T-helper 1 cell treated with Interleukin-12 subunit alpha and Interleukin-12 subunit beta and Interleukin-4 antibody, amounts not matched to agents 30 μg/mL and 1 μg/mL, for 36 hours (primary cell): Measurements from ENCODE around the gene MMP2.

Experiments used
- H3K27ac Mint-ChIP-seq: one replicate; pipeline ENCODE4 v1.8.0; 2021; ENCODE audit warnings: mild to moderate bottlenecking, mixed read lengths
- H3K27me3 Mint-ChIP-seq: one replicate; pipeline ENCODE4 v1.8.0; 2021; ENCODE audit warnings: low read depth, mixed read lengths
- H3K36me3 Mint-ChIP-seq: one replicate; pipeline ENCODE4 v1.8.0; 2021; ENCODE audit warnings: low read depth, mixed read lengths
- H3K4me1 Mint-ChIP-seq: one replicate; pipeline ENCODE4 v1.8.0; 2021; ENCODE audit warnings: low read depth, mixed read lengths
- H3K4me3 Mint-ChIP-seq: one replicate; pipeline ENCODE4 v1.8.0; 2021; ENCODE audit warnings: mild to moderate bottlenecking, moderate library complexity, mixed read lengths
- H3K9me3 Mint-ChIP-seq: one replicate; pipeline ENCODE4 v1.8.0; 2021; ENCODE audit warnings: mixed read lengths

MMP2 gene

GRCh38 chr16:55478827-55479429, at the start of gene MMP2:
MMP2 (plus strand) TSS chr16:55479198; CDS start chr16:55479480, 282 bp downstream.
- H3K27ac Mint-ChIP-seq, result no peak within 1 kb of the TSS
- no peaks in the 10 kb centered on the region for H3K4me1 Mint-ChIP-seq
- H3K4me3 Mint-ChIP-seq, result peak within 1 kb of the TSS; percentile 48
- peaks cover 48% of the 10 kb centered on the region for H3K27me3 Mint-ChIP-seq
- no peaks in the 10 kb centered on the region for H3K36me3 Mint-ChIP-seq
- H3K9me3 Mint-ChIP-seq, result no peaks in the 10 kb centered on the region

DNA sequence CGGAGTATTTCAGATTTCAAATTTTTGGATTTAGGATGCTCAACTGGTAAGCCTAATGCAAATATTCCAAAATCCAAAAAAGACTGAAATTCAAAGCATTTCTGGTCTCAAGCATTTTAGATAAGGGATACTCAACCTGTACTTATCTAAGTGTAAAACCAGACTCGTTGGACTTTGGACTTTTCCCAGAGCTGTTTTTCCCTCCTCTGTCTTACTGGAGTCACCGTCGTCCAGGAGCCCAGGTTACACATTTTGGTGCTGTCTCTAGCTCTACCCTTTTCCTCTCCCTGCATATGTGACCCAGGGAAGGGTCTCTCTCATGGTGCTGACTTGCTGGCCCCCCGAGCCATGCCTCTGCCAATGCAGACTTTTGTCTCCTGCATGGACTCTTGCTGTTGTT, 46.0 kb upstream of the MMP2 start:
- H3K4me3 Mint-ChIP-seq, result no peak overlapping the region
- H3K27me3 Mint-ChIP-seq, result peaks cover 4% of the 10 kb centered on the region
- no peaks in the 10 kb centered on the region for H3K9me3 Mint-ChIP-seq
- no peaks in the 10 kb centered on the region for H3K4me1 Mint-ChIP-seq
- H3K27ac Mint-ChIP-seq, result no peak overlapping the region
- H3K36me3 Mint-ChIP-seq, result no peaks in the 10 kb centered on the region

DNA sequence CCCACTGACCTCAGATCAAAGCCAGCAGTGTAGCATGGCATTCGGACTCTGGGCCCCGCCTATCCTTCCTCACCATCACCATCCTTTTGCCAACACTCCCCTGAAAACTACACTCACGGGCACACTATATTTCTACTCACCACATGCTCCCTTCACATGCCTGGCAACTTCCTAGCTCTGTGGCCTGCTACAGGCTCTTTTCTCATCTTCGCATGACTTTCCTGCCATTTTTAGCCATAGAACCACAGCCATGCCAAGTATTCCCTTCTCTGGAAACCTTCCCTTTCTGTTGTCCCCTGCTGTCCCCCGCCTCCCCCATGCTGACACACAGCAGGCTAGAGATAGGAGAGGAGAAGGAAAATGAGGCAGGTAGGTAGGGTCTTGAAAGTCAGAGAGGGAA, 45.5 kb upstream of the MMP2 start:
- Mint-ChIP-seq H3K36me3 (no peaks in the 10 kb centered on the region), H3K4me3 (no peak overlapping the region), H3K4me1 (no peaks in the 10 kb centered on the region), H3K9me3 (no peaks in the 10 kb centered on the region), H3K27ac (no peak overlapping the region), H3K27me3 (peaks cover 4% of the 10 kb centered on the region)

DNA sequence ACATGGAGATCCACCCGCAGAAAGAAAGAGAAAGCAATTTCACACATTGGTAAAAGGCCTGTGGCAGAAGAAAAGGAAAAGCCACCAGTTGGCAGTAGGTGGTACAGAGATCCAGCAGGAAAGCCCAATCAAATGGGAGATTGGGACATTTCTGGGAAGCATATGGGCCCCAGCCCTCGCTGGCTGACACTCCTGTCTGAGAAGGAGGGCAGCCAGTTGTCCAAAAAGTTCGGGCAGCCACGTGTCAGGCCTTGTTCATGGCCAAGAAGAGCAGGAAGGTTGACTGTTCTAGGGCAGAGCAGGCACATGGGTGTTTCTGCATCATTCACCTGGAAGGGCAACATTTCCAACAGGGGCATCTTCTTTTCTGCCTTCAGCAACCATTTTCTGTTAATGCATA, 45.0 kb upstream of the MMP2 start:
- Mint-ChIP-seq H3K36me3 (no peaks in the 10 kb centered on the region), H3K9me3 (no peaks in the 10 kb centered on the region), H3K4me1 (no peaks in the 10 kb centered on the region)

DNA sequence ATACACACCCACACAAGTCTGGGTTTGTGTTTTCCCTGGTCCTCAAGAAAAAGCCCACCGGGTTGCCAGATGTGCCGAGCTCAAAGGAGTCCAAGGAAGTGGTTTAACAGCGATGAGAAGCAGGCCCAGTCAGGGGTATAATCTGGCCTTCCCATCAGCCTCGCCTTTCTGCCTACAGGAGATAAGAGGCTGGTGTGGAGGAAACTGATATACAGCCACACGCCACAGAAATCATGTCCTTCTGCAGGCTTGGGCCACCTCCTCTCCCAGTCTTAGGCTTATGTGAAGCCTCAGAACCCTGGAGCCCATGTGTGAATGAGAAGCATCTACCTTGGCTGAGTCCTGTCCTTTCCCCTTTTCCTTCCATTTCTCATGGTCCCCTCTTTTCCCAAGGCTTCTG, 43.6 kb upstream of the MMP2 start:
- no peak overlapping the region for H3K27ac Mint-ChIP-seq
- H3K4me1 Mint-ChIP-seq, result no peaks in the 10 kb centered on the region
- H3K36me3 Mint-ChIP-seq, result no peaks in the 10 kb centered on the region
- H3K4me3 Mint-ChIP-seq, result no peak overlapping the region
- H3K9me3 Mint-ChIP-seq, result no peaks in the 10 kb centered on the region
- H3K27me3 Mint-ChIP-seq, result peaks cover 9% of the 10 kb centered on the region

More for the DNA sequence above, 45.0 kb upstream of the MMP2 start:
- no peak overlapping the region for H3K4me3 Mint-ChIP-seq
- H3K27ac Mint-ChIP-seq, result no peak overlapping the region
- peaks cover 4% of the 10 kb centered on the region for H3K27me3 Mint-ChIP-seq

- Mint-ChIP-seq H3K27me3 (peaks cover 9% of the 10 kb centered on the region), H3K4me1 (no peaks in the 10 kb centered on the region), H3K4me3 (no peak overlapping the region), H3K9me3 (no peaks in the 10 kb centered on the region), H3K27ac (no peak overlapping the region), H3K36me3 (no peaks in the 10 kb centered on the region)
Measured at GRCh38 chr16:55436587-55436986, 42.4 kb upstream of the MMP2 start.

DNA sequence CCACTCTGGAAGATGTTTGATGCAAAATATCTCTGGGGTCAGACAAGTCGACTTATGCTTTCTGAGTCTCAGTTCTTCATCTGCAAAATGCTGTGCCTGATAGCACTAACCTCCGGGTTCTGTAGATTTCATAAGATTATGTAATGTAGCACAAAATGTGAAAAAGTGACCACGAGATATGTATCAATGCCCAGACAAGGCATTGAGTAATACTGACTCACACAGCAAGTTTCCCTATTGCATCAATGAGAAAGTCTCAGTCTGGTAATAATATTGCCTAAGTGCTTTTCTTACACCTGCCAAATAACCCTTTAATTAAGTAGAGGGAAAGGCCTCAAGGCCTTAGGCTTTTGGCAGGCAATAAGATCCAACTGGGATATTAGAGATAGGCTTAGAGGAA, 41.4 kb upstream of the MMP2 start:
- Mint-ChIP-seq H3K4me3 (no peak overlapping the region), H3K9me3 (no peaks in the 10 kb centered on the region), H3K36me3 (no peaks in the 10 kb centered on the region)

DNA sequence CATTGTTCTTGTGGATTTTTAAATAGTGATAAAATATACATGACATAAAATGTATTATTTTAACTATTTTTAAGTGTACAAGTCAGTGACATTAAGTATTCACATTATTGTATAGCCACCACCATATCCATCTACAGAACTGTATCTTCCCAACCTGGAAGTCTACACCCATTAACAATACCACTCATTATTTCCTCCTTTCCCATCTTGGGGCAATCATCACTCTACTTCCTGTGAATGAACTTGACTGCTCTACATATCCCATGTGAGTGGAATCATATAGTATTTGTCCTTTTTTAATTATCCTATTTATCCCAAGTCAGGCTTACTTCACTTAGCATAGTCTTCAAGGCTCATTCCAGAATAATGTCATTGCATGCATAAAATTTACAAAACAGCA, 40.7 kb upstream of the MMP2 start:
- Mint-ChIP-seq H3K4me3 (no peak overlapping the region), H3K9me3 (no peaks in the 10 kb centered on the region)

More for the DNA sequence above, 41.4 kb upstream of the MMP2 start:
- Mint-ChIP-seq H3K27ac (no peak overlapping the region), H3K4me1 (no peaks in the 10 kb centered on the region), H3K27me3 (peaks cover 9% of the 10 kb centered on the region)

DNA sequence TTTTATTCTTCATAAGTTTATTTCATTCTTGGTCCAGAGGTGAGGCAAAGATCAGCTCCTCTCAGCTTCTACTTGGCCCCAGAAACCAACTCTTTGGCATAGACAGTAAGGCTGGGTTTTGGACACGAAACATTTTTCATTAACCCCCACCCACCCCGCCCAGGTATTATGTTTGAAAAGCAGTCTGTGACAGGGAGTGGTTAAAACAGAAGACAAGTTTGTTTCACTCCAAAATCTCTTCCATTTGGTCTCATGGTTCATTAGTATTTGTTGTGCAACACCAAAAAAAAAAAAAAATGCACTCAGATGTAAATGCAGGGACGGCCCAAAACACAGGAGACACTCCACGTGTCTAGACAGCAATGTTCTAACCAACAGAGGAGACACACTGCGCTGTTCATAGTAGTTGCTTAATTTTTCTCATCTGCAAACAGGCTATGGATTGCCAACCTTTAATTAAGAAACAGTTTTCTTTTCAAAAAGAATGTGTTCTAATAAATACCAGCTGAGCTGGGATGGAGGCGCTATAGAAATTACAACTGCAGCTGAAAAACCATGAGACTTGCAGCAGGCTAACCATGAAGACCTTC, 39.8 kb upstream of the MMP2 start:
- Mint-ChIP-seq H3K36me3 (no peaks in the 10 kb centered on the region), H3K9me3 (no peaks in the 10 kb centered on the region), H3K4me1 (no peaks in the 10 kb centered on the region), H3K4me3 (no peak overlapping the region), H3K27me3 (peaks cover 5% of the 10 kb centered on the region), H3K27ac (no peak overlapping the region)

More for the DNA sequence above, 40.7 kb upstream of the MMP2 start:
- H3K27me3 Mint-ChIP-seq, result peaks cover 6% of the 10 kb centered on the region
- H3K4me1 Mint-ChIP-seq, result no peaks in the 10 kb centered on the region
- H3K27ac Mint-ChIP-seq, result no peak overlapping the region
- H3K36me3 Mint-ChIP-seq, result no peaks in the 10 kb centered on the region

DNA sequence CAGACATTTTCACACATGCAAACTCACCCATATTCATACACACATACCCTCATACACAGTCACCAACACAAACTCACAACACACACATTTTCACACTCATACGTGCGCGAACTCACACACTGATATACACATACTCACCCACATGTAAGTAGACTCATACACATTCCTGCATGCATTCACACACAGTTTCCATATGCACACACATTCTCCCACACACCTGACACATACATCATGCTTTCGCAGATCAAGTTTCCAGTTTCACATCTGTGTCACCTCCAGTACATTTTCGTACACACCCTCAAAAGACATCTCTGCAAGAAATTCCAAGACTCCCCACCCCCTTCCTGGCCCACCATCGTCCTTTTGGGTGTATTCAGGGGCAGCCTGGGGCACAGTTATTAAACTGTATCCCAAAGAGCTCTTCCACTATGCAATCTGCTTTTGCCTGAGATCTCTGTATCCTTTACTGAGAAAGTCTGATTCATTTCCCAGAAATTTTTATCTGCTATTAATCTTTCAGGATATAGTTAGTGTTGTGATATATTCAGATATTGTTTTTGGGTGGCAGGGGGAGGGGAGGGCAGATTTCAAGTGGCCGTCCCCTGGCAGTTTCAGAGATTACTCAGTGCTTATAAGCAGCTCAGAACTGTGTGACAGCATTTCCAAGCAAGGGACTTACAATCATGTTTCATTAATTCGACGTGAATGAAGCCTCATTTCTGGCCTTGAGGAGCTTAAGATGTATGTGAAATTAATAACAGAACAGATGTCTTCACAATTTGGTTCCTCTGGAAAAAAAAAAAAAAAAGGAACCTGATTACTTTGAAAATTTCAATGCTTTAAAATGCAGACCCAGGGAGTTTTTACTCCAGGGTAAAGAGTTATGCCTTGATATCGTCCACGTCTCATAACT, 35.3 kb upstream of the MMP2 start:
- H3K27ac Mint-ChIP-seq, result no peak overlapping the region

DNA sequence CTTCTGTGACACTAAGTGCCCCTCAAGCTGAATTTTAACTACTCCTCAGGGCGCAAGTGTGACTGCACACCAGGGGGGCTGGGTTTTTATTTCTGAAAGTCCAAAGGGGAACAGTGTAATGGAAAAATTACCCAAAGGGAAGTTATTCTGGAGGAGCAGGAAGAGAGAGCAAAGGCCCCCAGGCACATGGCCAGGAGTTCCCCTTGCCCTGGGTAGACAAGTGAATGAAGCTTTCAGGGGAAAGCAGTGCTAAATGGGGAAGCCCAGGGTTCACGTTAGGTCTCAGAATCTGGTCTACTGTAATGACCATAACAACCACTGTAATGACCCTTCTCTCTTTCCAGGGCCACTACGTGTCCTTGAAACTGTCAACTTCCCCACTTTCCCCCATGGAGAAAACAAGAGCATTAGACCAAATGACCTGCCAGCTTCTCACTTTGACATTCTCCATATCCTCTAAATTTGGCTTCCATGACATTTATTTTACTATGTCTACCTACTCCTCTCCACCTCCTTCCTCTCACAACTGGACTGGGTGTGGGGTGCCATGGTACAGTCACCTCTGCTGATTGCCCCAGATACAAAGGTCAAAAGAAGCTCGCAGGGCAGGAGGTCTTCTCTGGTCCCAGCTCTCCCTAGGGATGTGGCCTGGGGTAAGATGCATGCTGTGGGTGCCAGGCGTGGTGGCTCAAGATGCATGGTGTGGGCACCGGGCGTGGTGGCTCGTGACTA, 34.1 kb upstream of the MMP2 start:
- Mint-ChIP-seq H3K9me3 (no peaks in the 10 kb centered on the region), H3K4me1 (no peaks in the 10 kb centered on the region), H3K4me3 (no peak overlapping the region)

More for the DNA sequence above, 35.3 kb upstream of the MMP2 start:
- peaks cover 5% of the 10 kb centered on the region for H3K27me3 Mint-ChIP-seq
- H3K4me1 Mint-ChIP-seq, result no peaks in the 10 kb centered on the region
- no peaks in the 10 kb centered on the region for H3K9me3 Mint-ChIP-seq
- H3K4me3 Mint-ChIP-seq, result no peak overlapping the region
- H3K36me3 Mint-ChIP-seq, result no peaks in the 10 kb centered on the region

DNA sequence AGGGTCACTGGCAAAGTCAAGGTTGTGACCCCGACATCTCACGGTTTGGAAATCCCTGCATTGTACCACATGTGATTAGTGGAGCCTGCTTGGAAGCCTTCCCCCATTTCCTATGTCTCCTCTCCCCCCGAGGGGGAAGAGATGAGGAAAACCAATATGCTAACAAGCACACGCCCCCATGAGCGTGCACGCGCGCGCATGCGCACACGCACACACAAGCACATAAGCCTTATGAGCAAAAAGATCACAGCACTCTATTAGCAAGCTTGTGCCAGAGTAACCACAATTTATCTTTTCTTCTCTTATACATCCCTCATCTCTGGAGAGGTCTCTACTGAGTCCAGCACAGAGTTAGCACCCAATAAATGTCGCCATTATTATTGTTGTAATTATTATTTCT, 31.8 kb upstream of the MMP2 start:
- Mint-ChIP-seq H3K27me3 (no peaks in the 10 kb centered on the region), H3K36me3 (no peaks in the 10 kb centered on the region), H3K9me3 (no peaks in the 10 kb centered on the region), H3K4me3 (no peak overlapping the region), H3K4me1 (no peaks in the 10 kb centered on the region), H3K27ac (no peak overlapping the region)

More for the DNA sequence above, 34.1 kb upstream of the MMP2 start:
- H3K27ac Mint-ChIP-seq, result no peak overlapping the region
- no peaks in the 10 kb centered on the region for H3K36me3 Mint-ChIP-seq
- no peaks in the 10 kb centered on the region for H3K27me3 Mint-ChIP-seq

- no peak overlapping the region for H3K27ac Mint-ChIP-seq
- H3K9me3 Mint-ChIP-seq, result no peaks in the 10 kb centered on the region
- H3K4me1 Mint-ChIP-seq, result no peaks in the 10 kb centered on the region
- H3K36me3 Mint-ChIP-seq, result no peaks in the 10 kb centered on the region
- no peak overlapping the region for H3K4me3 Mint-ChIP-seq
- peaks cover 5% of the 10 kb centered on the region for H3K27me3 Mint-ChIP-seq
Measured at GRCh38 chr16:55452996-55453395, 26.0 kb upstream of the MMP2 start.

GRCh38 chr16:55453909-55454308, 25.1 kb upstream of the MMP2 start:
- Mint-ChIP-seq H3K4me3 (no peak overlapping the region), H3K27me3 (peaks cover 5% of the 10 kb centered on the region), H3K36me3 (no peaks in the 10 kb centered on the region), H3K27ac (no peak overlapping the region), H3K9me3 (no peaks in the 10 kb centered on the region), H3K4me1 (no peaks in the 10 kb centered on the region)
